A673 (cell line): Measurements from ENCODE around the gene ITFG1. TPM values are rescaled to one million over a fixed set of nuclear protein-coding genes. Genes with fewer than 3 reads are reported as not detected.

Experiments
- BruUV-seq: library from RNA; stranded (reverse); fragments of 400-500 nt; replicated peaks from 2 replicates; lab custom pipeline; 2021; lab: Mats Ljungman, UMichigan
- CTCF ChIA-PET: fragments of 300-600 bp; sonication (Branson Sonifier 250); formaldehyde crosslinking; loops from one replicate; lab custom pipeline; 2022; ENCODE audit warnings: antibody characterized with exemption; lab: Charles Lee
- POLR2A ChIA-PET: fragments of 300-600 bp; sonication (Branson Sonifier 250); formaldehyde crosslinking; loops from one replicate; lab custom pipeline; 2022; ENCODE audit warnings: antibody characterized with exemption; ENCODE audit not compliant: low non-redundant PET; lab: Charles Lee
- DNase-seq: peaks from one replicate; pipeline ENCODE4 v3.0.0-alpha.2; 2015; ENCODE audit warnings: low spot score
- H3K27ac ChIP-seq: fragments of 200-600 bp; sonication (generic); 2 replicates; pipeline ENCODE4 v1.5.1; 2016; ENCODE audit warnings: mixed run types, low read depth, mild to moderate bottlenecking, mixed read lengths, antibody characterized with exemption, low read length; ENCODE audit not compliant: poor library complexity, severe bottlenecking
- H3K27me3 ChIP-seq: fragments of 200-600 bp; sonication (generic); replicated peaks from 2 replicates; pipeline ENCODE4 v1.6.1; 2017; ENCODE audit warnings: mixed run types, low read depth, mild to moderate bottlenecking, mixed read lengths, antibody characterized with exemption, low read length; ENCODE audit not compliant: insufficient read depth, poor library complexity
- H3K36me3 ChIP-seq: fragments of 200-600 bp; sonication (generic); 2 replicates; pipeline ENCODE4 v1.6.1; 2016; ENCODE audit warnings: mixed run types, mild to moderate bottlenecking, mixed read lengths, antibody characterized with exemption, low read length; ENCODE audit not compliant: insufficient read depth, poor library complexity, severe bottlenecking
- H3K4me1 ChIP-seq: fragments of 200-600 bp; sonication (generic); 2 replicates; pipeline ENCODE4 v1.6.1; 2017; ENCODE audit warnings: mixed run types, mild to moderate bottlenecking, mixed read lengths, antibody characterized with exemption, low read length; ENCODE audit not compliant: insufficient read depth, poor library complexity, severe bottlenecking
- H3K4me3 ChIP-seq: fragments of 200-600 bp; sonication (generic); 2 replicates; pipeline ENCODE4 v1.5.1; 2016; ENCODE audit warnings: low read depth, mixed run types, mild to moderate bottlenecking, mixed read lengths, low read length; ENCODE audit not compliant: poor library complexity, severe bottlenecking
- H3K9me3 ChIP-seq: fragments of 200-600 bp; sonication (generic); 2 replicates; pipeline ENCODE4 v1.6.1; 2016; ENCODE audit warnings: mixed run types, low read depth, mild to moderate bottlenecking, mixed read lengths, antibody characterized with exemption, low read length; ENCODE audit not compliant: poor library complexity, severe bottlenecking
- EZH2 ChIP-seq: fragments of 200-600 bp; sonication (generic); IDR thresholded peaks from 2 replicates; pipeline ENCODE4 v1.6.1; 2017; ENCODE audit warnings: borderline replicate concordance, low read depth, mild to moderate bottlenecking, mixed read lengths, antibody characterized with exemption, low read length; ENCODE audit not compliant: poor library complexity, severe bottlenecking
- intact Hi-C: fragments of 100-400 bp; cut with micrococcal nuclease; formaldehyde crosslinking; loops from one replicate; pipeline ENCODE4 v1.10.0; 2022; ENCODE audit not compliant: unreplicated experiment
- total RNA-seq: library from RNA; stranded (reverse); gene quantifications from 2 replicates; pipeline ENCODE4 v1.2.3, GENCODE V29; 2021
- TF ChIP-seq, protein P1 (sequence below): fragments of 300-800, 200-600 bp; sonication (generic); conservative IDR thresholded peaks from 2 replicates; pipeline ENCODE4 v1.5.1; 2017; ENCODE audit warnings: low read depth, mild to moderate bottlenecking, antibody characterized with exemption, low read length, moderate library complexity, mixed read lengths

Gene ITFG1
- total RNA-seq, 1 experiment from 2014 or later, result 40.1 TPM

DNA sequence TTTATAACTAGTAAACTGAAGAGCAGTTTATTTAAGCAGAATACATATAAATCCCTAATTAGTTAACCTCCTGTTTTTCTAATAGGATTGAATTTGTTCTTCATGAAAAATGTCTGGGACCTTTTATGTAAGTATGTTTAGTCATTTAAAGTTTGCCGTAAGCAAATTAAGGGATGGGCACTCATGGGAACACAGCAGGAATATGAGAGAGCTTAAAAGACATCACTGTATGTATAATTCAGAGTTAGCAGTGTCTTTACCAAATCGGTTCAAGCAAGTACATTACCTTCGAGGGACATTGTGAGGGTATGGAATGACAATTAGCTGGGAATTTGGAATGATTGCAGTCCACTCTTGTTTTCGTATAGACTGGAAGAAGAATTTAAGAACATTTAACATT lies 299.4 kb downstream of the ITFG1 start:
- H3K36me3 ChIP-seq, result no peaks in the 10 kb centered on the region
- CTCF ChIA-PET, result interaction anchor here (1.0 kb wide), 1 partner anchor 123 kb away, joined by 6 read pairs; no protein-coding TSS in a partner anchor
- no peaks in the 10 kb centered on the region for H3K4me1 ChIP-seq
- no peak overlapping the region for H3K4me3 ChIP-seq
- POLR2A ChIA-PET, result interaction anchor here (0.6 kb wide), 1 partner anchor 124 kb away, joined by 3 read pairs; no protein-coding TSS in a partner anchor
- TF ChIP-seq, protein P1, sequence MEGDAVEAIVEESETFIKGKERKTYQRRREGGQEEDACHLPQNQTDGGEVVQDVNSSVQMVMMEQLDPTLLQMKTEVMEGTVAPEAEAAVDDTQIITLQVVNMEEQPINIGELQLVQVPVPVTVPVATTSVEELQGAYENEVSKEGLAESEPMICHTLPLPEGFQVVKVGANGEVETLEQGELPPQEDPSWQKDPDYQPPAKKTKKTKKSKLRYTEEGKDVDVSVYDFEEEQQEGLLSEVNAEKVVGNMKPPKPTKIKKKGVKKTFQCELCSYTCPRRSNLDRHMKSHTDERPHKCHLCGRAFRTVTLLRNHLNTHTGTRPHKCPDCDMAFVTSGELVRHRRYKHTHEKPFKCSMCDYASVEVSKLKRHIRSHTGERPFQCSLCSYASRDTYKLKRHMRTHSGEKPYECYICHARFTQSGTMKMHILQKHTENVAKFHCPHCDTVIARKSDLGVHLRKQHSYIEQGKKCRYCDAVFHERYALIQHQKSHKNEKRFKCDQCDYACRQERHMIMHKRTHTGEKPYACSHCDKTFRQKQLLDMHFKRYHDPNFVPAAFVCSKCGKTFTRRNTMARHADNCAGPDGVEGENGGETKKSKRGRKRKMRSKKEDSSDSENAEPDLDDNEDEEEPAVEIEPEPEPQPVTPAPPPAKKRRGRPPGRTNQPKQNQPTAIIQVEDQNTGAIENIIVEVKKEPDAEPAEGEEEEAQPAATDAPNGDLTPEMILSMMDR, result no peak
- no peak for TF ChIP-seq EZH2
- no TSS peak for BruUV-seq
- DNase-seq, result no peak
- H3K27ac ChIP-seq, result no peak overlapping the region
- H3K27me3 ChIP-seq, result no peaks in the 10 kb centered on the region
- intact Hi-C loops, result no loop called here
- H3K9me3 ChIP-seq, result no peaks in the 10 kb centered on the region

DNA sequence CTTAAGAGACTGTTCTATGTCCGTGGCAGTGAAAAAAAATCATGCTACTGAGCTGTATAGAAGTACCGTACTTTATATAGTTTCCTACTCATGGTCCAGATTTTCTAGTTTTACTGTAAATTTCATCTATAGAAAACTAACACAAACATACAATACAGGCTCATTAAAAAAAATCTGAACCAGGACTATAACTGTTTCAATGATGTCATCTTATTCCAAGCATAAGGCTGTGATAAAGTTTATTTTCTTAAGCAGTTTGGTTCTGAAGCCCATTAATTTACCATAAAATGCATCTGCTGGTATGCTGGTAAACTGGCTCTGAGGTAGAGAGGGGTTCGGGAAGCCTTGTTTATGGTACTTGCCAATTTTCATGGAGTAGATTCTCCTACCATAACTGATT lies 300.4 kb downstream of the ITFG1 start:
- H3K27me3 ChIP-seq, result no peaks in the 10 kb centered on the region
- no peaks in the 10 kb centered on the region for H3K36me3 ChIP-seq
- no peak overlapping the region for H3K27ac ChIP-seq
- intact Hi-C loops, result no loop called here
- POLR2A ChIA-PET, result no interaction called here
- CTCF ChIA-PET, result no interaction called here
- no TSS peak for BruUV-seq
- TF ChIP-seq, protein P1, result no peak
- no peak for TF ChIP-seq EZH2
- H3K9me3 ChIP-seq, result no peaks in the 10 kb centered on the region
- H3K4me1 ChIP-seq, result no peaks in the 10 kb centered on the region
- no peak for DNase-seq
- H3K4me3 ChIP-seq, result no peak overlapping the region

DNA sequence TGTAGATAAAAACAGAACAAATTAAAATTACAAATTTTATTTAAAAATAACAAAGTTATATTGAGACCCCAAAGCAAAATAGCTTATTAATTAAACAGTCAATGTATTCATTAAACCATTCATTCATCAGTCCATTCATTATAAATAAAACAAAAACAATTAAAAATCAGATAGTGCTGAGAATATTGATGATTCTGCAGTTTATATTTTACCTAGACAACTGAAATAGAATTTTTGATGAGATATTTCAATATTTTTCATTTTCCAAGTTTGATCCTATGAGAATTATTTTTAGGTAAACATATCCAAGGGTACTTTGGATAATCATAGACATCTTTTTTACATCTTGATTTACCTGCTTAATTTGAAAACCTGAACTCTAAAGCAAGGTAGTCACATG lies 301.9 kb downstream of the ITFG1 start:
- H3K4me1 ChIP-seq, result no peaks in the 10 kb centered on the region
- DNase-seq, result no peak
- TF ChIP-seq EZH2, result no peak
- TF ChIP-seq, protein P1, result no peak
- ChIA-PET CTCF (no interaction called here), POLR2A (no interaction called here)
- H3K27ac ChIP-seq, result no peak overlapping the region
- intact Hi-C loops, result no loop called here
- H3K27me3 ChIP-seq, result no peaks in the 10 kb centered on the region
- no peaks in the 10 kb centered on the region for H3K36me3 ChIP-seq
- no TSS peak for BruUV-seq
- H3K9me3 ChIP-seq, result no peaks in the 10 kb centered on the region
- no peak overlapping the region for H3K4me3 ChIP-seq
